BLaER1 treated with 17β-estradiol and CSF1 and Interleukin-3, amounts not matched to agents 10 nM and 100 nM (cell line): ENCODE measurements around the gene PARD6A.

Experiments used
- H3K27ac ChIP-seq, 11 experiments: shearing (Covaris generic); formaldehyde crosslinking; 2 replicates each; pipeline ENCODE4 v1.8.1; 2022
- H3K27me3 ChIP-seq, 11 experiments: shearing (Covaris generic); formaldehyde crosslinking; 2 replicates each; pipeline ENCODE4 v1.8.1; 2022
- H3K36me3 ChIP-seq, 11 experiments: shearing (Covaris generic); formaldehyde crosslinking; 2 replicates each; pipeline ENCODE4 v1.8.1; 2022
- H3K4me1 ChIP-seq, 10 experiments: shearing (Covaris generic); formaldehyde crosslinking; 2 replicates each; pipeline ENCODE4 v1.8.1; 2022
- H3K4me2 ChIP-seq, 11 experiments: shearing (Covaris generic); formaldehyde crosslinking; 2 replicates each; pipeline ENCODE4 v1.8.1; 2022
- H3K4me3 ChIP-seq, 10 experiments: shearing (Covaris generic); formaldehyde crosslinking; 2 replicates each; pipeline ENCODE4 v1.8.1; 2022
- H3K9ac ChIP-seq, 11 experiments: shearing (Covaris generic); formaldehyde crosslinking; 2 replicates each; pipeline ENCODE4 v1.8.1; 2022
- H3K9me3 ChIP-seq, 11 experiments: shearing (Covaris generic); formaldehyde crosslinking; replicated peaks in 1 of 11; 2 replicates each; pipeline ENCODE4 v1.8.1; 2022
- H4K20me1 ChIP-seq, 11 experiments: shearing (Covaris generic); formaldehyde crosslinking; 2 replicates each; pipeline ENCODE4 v1.8.1; 2022
- Cebpa-rat ChIP-seq, 11 experiments: shearing (Covaris generic); IDR thresholded peaks; 2 replicates each; pipeline ENCODE4 v1.8.1; 2022

Gene PARD6A

GRCh38 chr16:67645397-67646121 lies 15.2 kb upstream of the PARD6A start:
- TF ChIP-seq Cebpa-rat (IDR thresholded peaks at IDR 0.05) = no peak
- Histone ChIP-seq H3K27ac (peak overlapping the region in 10 of 11 experiments; percentile 25 to 90 (median 64); a peak in 21 of 22 replicates), H3K9ac (peak overlapping the region; percentile 61 to 91 (median 75)), H4K20me1 (peaks cover 0 to 10% (median 0%) of the 10 kb centered on the region in 11 experiments; a peak in 5 of 22 replicates), H3K4me1 (peaks cover 0 to 42% (median 25%) of the 10 kb centered on the region in 10 experiments; a peak in 17 of 20 replicates), H3K4me3 (peak overlapping the region; percentile 46 to 70 (median 59)), H3K27me3 (peaks cover 0 to 5% (median 0%) of the 10 kb centered on the region in 11 experiments; a peak in 1 of 22 replicates), H3K36me3 (peaks cover 0 to 36% (median 19%) of the 10 kb centered on the region in 11 experiments; a peak in 14 of 22 replicates), H3K4me2 (peak overlapping the region; percentile 67 to 97 (median 83)), H3K9me3 (no peaks in the 10 kb centered on the region)

GRCh38 chr16:67647111-67647651 lies 13.6 kb upstream of the PARD6A start:
- Histone ChIP-seq H3K9ac (no peak overlapping the region; a peak in 1 of 22 replicates), H3K27ac (no peak overlapping the region), H4K20me1 (peaks cover 0 to 19% (median 0%) of the 10 kb centered on the region in 11 experiments; a peak in 4 of 22 replicates), H3K4me3 (no peak overlapping the region), H3K36me3 (peaks cover 0 to 53% (median 35%) of the 10 kb centered on the region in 11 experiments; a peak in 14 of 22 replicates), H3K27me3 (peaks cover 0 to 5% (median 0%) of the 10 kb centered on the region in 11 experiments; a peak in 1 of 22 replicates), H3K4me2 (no peak overlapping the region), H3K9me3 (no peaks in the 10 kb centered on the region), H3K4me1 (peaks cover 0 to 33% (median 23%) of the 10 kb centered on the region in 10 experiments; a peak in 17 of 20 replicates)
- TF ChIP-seq Cebpa-rat (IDR thresholded peaks at IDR 0.05) = no peak

- H4K20me1 ChIP-seq = peaks cover 0 to 14% (median 0%) of the 10 kb centered on the region in 11 experiments; a peak in 3 of 22 replicates
- H3K9ac ChIP-seq = no peak overlapping the region
- peaks cover 0 to 55% (median 39%) of the 10 kb centered on the region in 11 experiments; a peak in 14 of 22 replicates for H3K36me3 ChIP-seq
- no peak overlapping the region for H3K4me2 ChIP-seq
- peaks cover 0 to 5% (median 0%) of the 10 kb centered on the region in 11 experiments; a peak in 1 of 22 replicates for H3K27me3 ChIP-seq
- no peak for TF ChIP-seq Cebpa-rat (IDR thresholded peaks at IDR 0.05)
- H3K9me3 ChIP-seq = no peaks in the 10 kb centered on the region
- peaks cover 0 to 28% (median 23%) of the 10 kb centered on the region in 10 experiments; a peak in 17 of 20 replicates for H3K4me1 ChIP-seq
- H3K4me3 ChIP-seq = no peak overlapping the region
- H3K27ac ChIP-seq = no peak overlapping the region
These were observed 13.1 kb upstream of the PARD6A start for GRCh38 chr16:67647681-67648080.

- H3K36me3 ChIP-seq = peaks cover 0 to 57% (median 39%) of the 10 kb centered on the region in 11 experiments; a peak in 14 of 22 replicates
These were observed 12.5 kb upstream of the PARD6A start for GRCh38 chr16:67648088-67648763.

GRCh38 chr16:67648764-67649407 lies 11.9 kb upstream of the PARD6A start:
- Histone ChIP-seq H3K36me3 (peaks cover 0 to 61% (median 39%) of the 10 kb centered on the region in 11 experiments; a peak in 14 of 22 replicates), H3K9me3 (no peaks in the 10 kb centered on the region), H3K4me2 (no peak overlapping the region), H4K20me1 (peaks cover 0 to 14% (median 0%) of the 10 kb centered on the region in 11 experiments; a peak in 3 of 22 replicates), H3K27me3 (peaks cover 0 to 5% (median 0%) of the 10 kb centered on the region in 11 experiments; a peak in 1 of 22 replicates), H3K4me3 (no peak overlapping the region), H3K9ac (no peak overlapping the region), H3K27ac (no peak overlapping the region), H3K4me1 (peaks cover 0 to 25% (median 23%) of the 10 kb centered on the region in 10 experiments; a peak in 17 of 20 replicates)
- no peak for TF ChIP-seq Cebpa-rat (IDR thresholded peaks at IDR 0.05)

More at GRCh38 chr16:67648088-67648763, 12.5 kb upstream of the PARD6A start:
- H3K4me1 ChIP-seq = peaks cover 0 to 28% (median 23%) of the 10 kb centered on the region in 10 experiments; a peak in 17 of 20 replicates
- peaks cover 0 to 14% (median 0%) of the 10 kb centered on the region in 11 experiments; a peak in 3 of 22 replicates for H4K20me1 ChIP-seq
- peaks cover 0 to 5% (median 0%) of the 10 kb centered on the region in 11 experiments; a peak in 1 of 22 replicates for H3K27me3 ChIP-seq
- H3K4me2 ChIP-seq = no peak overlapping the region
- no peak overlapping the region for H3K27ac ChIP-seq
- no peak overlapping the region for H3K9ac ChIP-seq
- no peak for TF ChIP-seq Cebpa-rat (IDR thresholded peaks at IDR 0.05)
- H3K4me3 ChIP-seq = no peak overlapping the region
- no peaks in the 10 kb centered on the region for H3K9me3 ChIP-seq

- no peak for TF ChIP-seq Cebpa-rat (IDR thresholded peaks at IDR 0.05)
- Histone ChIP-seq H3K36me3 (peaks cover 0 to 67% (median 43%) of the 10 kb centered on the region in 11 experiments; a peak in 14 of 22 replicates), H3K9ac (no peak overlapping the region), H3K4me1 (peaks cover 0 to 19% (median 17%) of the 10 kb centered on the region in 10 experiments; a peak in 17 of 20 replicates), H3K27me3 (peaks cover 0 to 5% (median 0%) of the 10 kb centered on the region in 11 experiments; a peak in 1 of 22 replicates), H3K4me3 (no peak overlapping the region), H3K27ac (no peak overlapping the region), H4K20me1 (peaks cover 0 to 14% (median 0%) of the 10 kb centered on the region in 11 experiments; a peak in 3 of 22 replicates), H3K9me3 (no peaks in the 10 kb centered on the region), H3K4me2 (no peak overlapping the region)
These were observed 11.2 kb upstream of the PARD6A start for GRCh38 chr16:67649494-67649931.

GRCh38 chr16:67650023-67650422 lies 10.7 kb upstream of the PARD6A start:
- Histone ChIP-seq H3K4me3 (no peak overlapping the region), H3K27me3 (peaks cover 0 to 5% (median 0%) of the 10 kb centered on the region in 11 experiments; a peak in 1 of 22 replicates)

GRCh38 chr16:67651039-67651438 lies 9.7 kb upstream of the PARD6A start:
- peaks cover 0 to 82% (median 58%) of the 10 kb centered on the region in 11 experiments; a peak in 16 of 22 replicates for H3K36me3 ChIP-seq
- H3K4me3 ChIP-seq = no peak overlapping the region
- no peak overlapping the region for H3K4me2 ChIP-seq
- H3K4me1 ChIP-seq = peaks cover 0 to 8% (median 5%) of the 10 kb centered on the region in 10 experiments; a peak in 13 of 20 replicates
- H3K9me3 ChIP-seq = no peaks in the 10 kb centered on the region
- no peaks in the 10 kb centered on the region for H3K27me3 ChIP-seq
- no peak overlapping the region for H3K27ac ChIP-seq
- TF ChIP-seq Cebpa-rat (IDR thresholded peaks at IDR 0.05) = no peak
- H3K9ac ChIP-seq = 0 out of 22 replicates have a peak overlapping the region, but pooled peaks of 1 of the 11 experiments have one; percentile 9
- peaks cover 0 to 22% (median 0%) of the 10 kb centered on the region in 11 experiments; a peak in 8 of 22 replicates for H4K20me1 ChIP-seq

More at GRCh38 chr16:67650023-67650422, 10.7 kb upstream of the PARD6A start:
- H3K4me1 ChIP-seq = peaks cover 0 to 18% (median 15%) of the 10 kb centered on the region in 10 experiments; a peak in 17 of 20 replicates
- H3K27ac ChIP-seq = no peak overlapping the region
- H3K4me2 ChIP-seq = no peak overlapping the region
- H3K9me3 ChIP-seq = no peaks in the 10 kb centered on the region
- H3K36me3 ChIP-seq = peaks cover 0 to 72% (median 48%) of the 10 kb centered on the region in 11 experiments; a peak in 14 of 22 replicates
- H4K20me1 ChIP-seq = peaks cover 0 to 14% (median 0%) of the 10 kb centered on the region in 11 experiments; a peak in 3 of 22 replicates
- no peak for TF ChIP-seq Cebpa-rat (IDR thresholded peaks at IDR 0.05)
- H3K9ac ChIP-seq = no peak overlapping the region; a peak in 1 of 22 replicates
